HepG2 (cell line): ENCODE data around the gene TLCD1. TPM values are rescaled to one million over a fixed set of nuclear protein-coding genes. Genes with fewer than 3 reads are reported as not detected.
A peak's percentile ranks its signal among the peaks of the same experiment; 100 is the strongest.

Source experiments
- ATAC-seq: fragments of 200-7000 bp; cut with Tn5 transposase; 3 replicates; pipeline ENCODE4 v1.9.1; 2020; ENCODE audit warnings: mild to moderate bottlenecking, moderate library complexity
- BruUV-seq: library from RNA; stranded (reverse); fragments of 400-500 nt; replicated peaks from 2 replicates; lab custom pipeline; 2021; lab: Mats Ljungman, UMichigan
- CTCF ChIA-PET: fragments of 300-600 bp; formaldehyde crosslinking; extraction: SDS; loops from one replicate; lab custom pipeline; 2021; ENCODE audit warnings: low total read pairs, inconsistent platforms, low intra/inter-chr PET ratio; lab: Yijun Ruan, JAX
- POLR2A ChIA-PET: fragments of 350-600 bp; sonication (Branson Sonifier 250); formaldehyde crosslinking; loops from one replicate; lab custom pipeline; 2020; ENCODE audit warnings: antibody characterized with exemption, inconsistent platforms; lab: Yijun Ruan, JAX
- DNase-seq: peaks from one replicate; pipeline ENCODE4 v3.0.0-alpha.2; 2015; ENCODE audit warnings: low spot score
- FAIRE-seq: peaks from 3 replicates; lab custom pipeline; 2011; peaks lifted over from hg19 to GRCh38; lab: Jason Lieb, UNC
- H2AFZ ChIP-seq: one replicate; pipeline ENCODE4 v1.6.1; 2011; ENCODE audit warnings: low read length, inconsistent platforms
- H3K27ac ChIP-seq: fragments of 300-600 bp; 3 replicates; pipeline ENCODE4 v1.8.0; 2011; ENCODE audit warnings: mixed run types, mild to moderate bottlenecking, mixed read lengths, low read length, inconsistent platforms; ENCODE audit not compliant: insufficient read depth; ENCODE audit errors: extremely low read length
- H3K27me3 ChIP-seq, 2 experiments: fragments of 200-600 bp in 1 of 2; 2 replicates in 1 of 2; 3 replicates in 1 of 2; pipeline versions ENCODE4 v1.6.0 to v1.8.0; 2011; ENCODE audit warnings: low read length in 2 of 2, mild to moderate bottlenecking in 2 of 2, moderate library complexity in 2 of 2, inconsistent platforms in 1 of 2; ENCODE audit not compliant: insufficient read depth in 2 of 2, control insufficient read depth in 1 of 2
- H3K36me3 ChIP-seq, 2 experiments: fragments of 200-600 bp in 1 of 2; replicated peaks in 1 of 2; 2 replicates in 1 of 2; 3 replicates in 1 of 2; pipeline versions ENCODE4 v1.5.1 to v1.8.0; 2011; ENCODE audit warnings: low read length in 2 of 2, inconsistent platforms in 1 of 2; ENCODE audit not compliant: insufficient read depth in 2 of 2, control insufficient read depth in 1 of 2
- H3K4me1 ChIP-seq: 2 replicates; pipeline ENCODE4 v1.5.1; 2012; ENCODE audit warnings: low read length, inconsistent platforms; ENCODE audit not compliant: insufficient read depth
- H3K4me2 ChIP-seq: 2 replicates; pipeline ENCODE4 v1.6.0; 2011; ENCODE audit warnings: low read depth, low read length, inconsistent platforms
- H3K4me3 ChIP-seq, 3 experiments: fragments of 200-600 bp in 1 of 3; sonication (generic), shearing (Covaris generic) in 1 of 3; replicated peaks in 1 of 3; 2 replicates each; pipeline ENCODE4 v1.5.1; 2011 to 2016; ENCODE audit warnings: low read length in 3 of 3, inconsistent platforms in 2 of 3, low read depth in 2 of 3, mild to moderate bottlenecking in 2 of 3, control low read depth in 1 of 3, mixed read lengths in 1 of 3; ENCODE audit not compliant: insufficient read depth in 1 of 3
- H3K79me2 ChIP-seq: one replicate; pipeline ENCODE4 v1.6.1; 2011; ENCODE audit warnings: low read length, inconsistent platforms; ENCODE audit not compliant: insufficient read depth
- H3K9ac ChIP-seq: 2 replicates; pipeline ENCODE4 v1.6.0; 2011; ENCODE audit warnings: mild to moderate bottlenecking, low read depth, low read length, inconsistent platforms; ENCODE audit not compliant: insufficient read depth
- H3K9me3 ChIP-seq: 2 replicates; pipeline ENCODE4 v1.5.1; 2012; ENCODE audit warnings: mild to moderate bottlenecking, low read length
- H4K20me1 ChIP-seq: 2 replicates; pipeline ENCODE4 v1.6.0; 2011; ENCODE audit warnings: inconsistent platforms, mild to moderate bottlenecking, low read length, moderate library complexity; ENCODE audit not compliant: insufficient read depth
- CHCHD3 ChIP-seq: sonication (generic); formaldehyde crosslinking; IDR thresholded peaks from 2 replicates; pipeline ENCODE4 v1.8.0; 2022; ENCODE audit warnings: mild to moderate bottlenecking, missing genetic modification reagents, moderate library complexity
- CHD4 ChIP-seq: fragments of 200-600 bp; sonication (generic); IDR thresholded peaks from 2 replicates; pipeline ENCODE4 v1.7.0; 2017; ENCODE audit warnings: mild to moderate bottlenecking, low read length, borderline replicate concordance
- ISL2 ChIP-seq: sonication (generic); formaldehyde crosslinking; IDR thresholded peaks from 2 replicates; pipeline ENCODE4 v1.5.0; 2020; ENCODE audit warnings: missing genetic modification reagents
- NR3C1 ChIP-seq: sonication (generic); formaldehyde crosslinking; IDR thresholded peaks from 2 replicates; pipeline ENCODE4 v1.4.0; 2020; ENCODE audit warnings: missing genetic modification reagents
- TBX2 ChIP-seq: sonication (generic); formaldehyde crosslinking; IDR thresholded peaks from 2 replicates; pipeline ENCODE4 v1.5.0; 2020; ENCODE audit warnings: missing genetic modification reagents, mild to moderate bottlenecking, borderline replicate concordance
- ZNF432 ChIP-seq: sonication (generic); formaldehyde crosslinking; IDR thresholded peaks from 2 replicates; pipeline ENCODE4 v1.5.0; 2020; ENCODE audit warnings: missing genetic modification reagents, mild to moderate bottlenecking, borderline replicate concordance
- ZNF569 ChIP-seq: sonication (generic); formaldehyde crosslinking; IDR thresholded peaks from 2 replicates; pipeline ENCODE4 v1.5.0; 2020; ENCODE audit warnings: mild to moderate bottlenecking, missing genetic modification reagents, moderate library complexity, borderline replicate concordance
- ZNF597 ChIP-seq: sonication (generic); formaldehyde crosslinking; IDR thresholded peaks from 2 replicates; pipeline ENCODE4 v1.5.0; 2020; ENCODE audit warnings: missing genetic modification reagents
- ZSCAN25 ChIP-seq: sonication (generic); formaldehyde crosslinking; IDR thresholded peaks from 2 replicates; pipeline ENCODE4 v1.8.0; 2022; ENCODE audit warnings: mild to moderate bottlenecking, missing genetic modification reagents
- WGBS: methylation state at CpG from one replicate; pipeline ENCODE4 v1.1.6; 2017; ENCODE audit warnings: low lambda C conversion rate; 5-methylcytosine and 5-hydroxymethylcytosine counted together
- in situ Hi-C: cut with HindIII; loops from 2 replicates; pipeline ENCODE4 v1.10.0; 2017; ENCODE audit warnings: low pct_unique_long_range_greater_than_20kb; ENCODE audit not compliant: extremely low pct_ligation_motif_present
- intact Hi-C: fragments of 100-400 bp; cut with micrococcal nuclease; formaldehyde crosslinking; loops from one replicate; pipeline ENCODE4 v1.10.0; 2022; ENCODE audit not compliant: unreplicated experiment
- polyA plus RNA-seq, 8 experiments: library from polyadenylated mRNA; depleted of rRNA in 3 of 8; stranded (reverse) in 7 of 8; unstranded in 1 of 8; fragments of >200 nt; fragmentation: Illumina TruSeq in 4 of 8; extraction: Trizol in 4 of 8; gene quantifications; 2 replicates each; pipeline versions ENCODE4 v1.2.1 to v1.2.3, GENCODE V29; 2011 to 2016; ENCODE audit warnings: low read depth in 4 of 8, missing spikeins in 1 of 8, mixed read lengths in 1 of 8; ENCODE audit not compliant: insufficient read depth in 1 of 8
- total RNA-seq, 5 experiments: library from RNA; depleted of rRNA; stranded (reverse); fragments of >200 nt; fragmentation: Illumina TruSeq; extraction: Trizol; gene quantifications; 2 replicates each; pipeline ENCODE4 v1.2.3, GENCODE V29; 2016; ENCODE audit warnings: low read depth in 1 of 5
- TF ChIP-seq, protein P1 (sequence below): fragments of 450-650 bp; IDR thresholded peaks from 2 replicates; pipeline ENCODE4 v1.6.1; 2017; ENCODE audit warnings: mild to moderate bottlenecking

The TLCD1 gene
- total and polyA plus RNA-seq, 2 of the 13 experiments (the other 11 are each of a cell fraction or from before 2014, with no cell fraction given): 14.9 to 19.6 TPM

DNA sequence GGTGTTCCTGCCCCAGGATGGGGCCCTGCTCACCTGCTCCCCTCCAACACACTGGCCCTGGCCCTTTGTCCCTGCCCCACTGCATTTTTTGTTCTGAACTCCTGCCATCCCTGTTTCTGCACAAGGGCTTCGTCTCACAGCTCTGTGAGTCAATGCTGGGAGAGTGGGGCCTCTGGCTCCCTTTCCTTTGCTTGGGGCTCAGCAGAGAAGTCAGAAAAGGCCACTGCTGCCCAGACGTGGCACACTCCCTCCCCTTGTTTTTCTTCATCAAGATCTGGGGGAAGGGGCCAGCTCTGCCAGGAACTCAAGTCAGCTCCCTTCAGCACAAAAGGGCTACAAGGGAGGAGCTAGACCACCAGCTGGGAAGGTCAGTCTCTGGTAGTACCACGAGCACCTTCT is 23.3 kb downstream of the TLCD1 start:
- intact Hi-C loops: no loop called here
- 71% methylated on average over 3 of the region's 3 CpGs for WGBS
- FAIRE-seq: no peak
- ATAC-seq: no peak
- H3K4me2 ChIP-seq: no peak overlapping the region
- in situ Hi-C loops: no loop called here
- peaks cover 64% of the 10 kb centered on the region for H3K4me1 ChIP-seq
- H3K9me3 ChIP-seq: no peaks in the 10 kb centered on the region
- no peak for DNase-seq
- no peaks in the 10 kb centered on the region for H4K20me1 ChIP-seq
- no peak for TF ChIP-seq TBX2 (CRISPR knock-in tag)
- TF ChIP-seq NR3C1 (CRISPR knock-in tag): no peak
- no peak for TF ChIP-seq ZNF569
- TF ChIP-seq ZSCAN25 (CRISPR knock-in tag): no peak
- TF ChIP-seq ZNF597 (CRISPR knock-in tag): no peak
- no peak for TF ChIP-seq ZNF432 (CRISPR knock-in tag)
- TF ChIP-seq CHD4: no peak
- TF ChIP-seq, protein P1, sequence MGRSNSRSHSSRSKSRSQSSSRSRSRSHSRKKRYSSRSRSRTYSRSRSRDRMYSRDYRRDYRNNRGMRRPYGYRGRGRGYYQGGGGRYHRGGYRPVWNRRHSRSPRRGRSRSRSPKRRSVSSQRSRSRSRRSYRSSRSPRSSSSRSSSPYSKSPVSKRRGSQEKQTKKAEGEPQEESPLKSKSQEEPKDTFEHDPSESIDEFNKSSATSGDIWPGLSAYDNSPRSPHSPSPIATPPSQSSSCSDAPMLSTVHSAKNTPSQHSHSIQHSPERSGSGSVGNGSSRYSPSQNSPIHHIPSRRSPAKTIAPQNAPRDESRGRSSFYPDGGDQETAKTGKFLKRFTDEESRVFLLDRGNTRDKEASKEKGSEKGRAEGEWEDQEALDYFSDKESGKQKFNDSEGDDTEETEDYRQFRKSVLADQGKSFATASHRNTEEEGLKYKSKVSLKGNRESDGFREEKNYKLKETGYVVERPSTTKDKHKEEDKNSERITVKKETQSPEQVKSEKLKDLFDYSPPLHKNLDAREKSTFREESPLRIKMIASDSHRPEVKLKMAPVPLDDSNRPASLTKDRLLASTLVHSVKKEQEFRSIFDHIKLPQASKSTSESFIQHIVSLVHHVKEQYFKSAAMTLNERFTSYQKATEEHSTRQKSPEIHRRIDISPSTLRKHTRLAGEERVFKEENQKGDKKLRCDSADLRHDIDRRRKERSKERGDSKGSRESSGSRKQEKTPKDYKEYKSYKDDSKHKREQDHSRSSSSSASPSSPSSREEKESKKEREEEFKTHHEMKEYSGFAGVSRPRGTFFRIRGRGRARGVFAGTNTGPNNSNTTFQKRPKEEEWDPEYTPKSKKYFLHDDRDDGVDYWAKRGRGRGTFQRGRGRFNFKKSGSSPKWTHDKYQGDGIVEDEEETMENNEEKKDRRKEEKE: no peak
- no peak for TF ChIP-seq ISL2 (CRISPR knock-in tag)
- TF ChIP-seq CHCHD3: no peak
- CTCF ChIA-PET: no interaction called here
- no peaks in the 10 kb centered on the region for H3K79me2 ChIP-seq
- H3K4me3 ChIP-seq: no peak overlapping the region
- H3K27ac ChIP-seq: peak overlapping the region; percentile 91
- no TSS peak for BruUV-seq
- POLR2A ChIA-PET: interaction anchor here (0.8 to 10.8 kb wide), 7 partner anchors 9 to 57 kb away, joined by 3 to 220 read pairs (median 4); partner anchors contain the start of genes BLTP2, PROCA1, RPL23A and SDF2
- H3K9ac ChIP-seq: 0 out of 2 replicates have a peak overlapping the region, but pooled peaks have one; percentile 38
- H2AFZ ChIP-seq: no peak overlapping the region
- H3K27me3 ChIP-seq: no peaks in the 10 kb centered on the region
- peaks cover 25 to 43% of the 10 kb centered on the region in 2 experiments for H3K36me3 ChIP-seq
